Testis (tissue), 3 donors: Measurements from ENCODE around the gene REPIN1. TPM values are rescaled to one million over a fixed set of nuclear protein-coding genes. Genes with fewer than 3 reads are reported as not detected.

ENCODE experiments used
- DNase-seq: peaks from one replicate; pipeline ENCODE4 v3.0.0-alpha.2; 2019
- H3K27ac ChIP-seq, 2 donors: fragments of 200-600 bp; sonication (generic); one replicate each; pipeline ENCODE4 v1.5.1; 2019
- H3K27me3 ChIP-seq: fragments of 200-600 bp; sonication (generic); one replicate; pipeline ENCODE4 v1.5.1; 2019
- H3K36me3 ChIP-seq: fragments of 200-600 bp; sonication (generic); one replicate; pipeline ENCODE4 v1.5.1; 2017; ENCODE audit warnings: low read depth; ENCODE audit errors: missing control alignments
- H3K4me1 ChIP-seq: fragments of 200-600 bp; sonication (generic); one replicate; pipeline ENCODE4 v1.5.1; 2019
- H3K4me3 ChIP-seq, 2 donors: fragments of 200-600 bp; sonication (generic); one replicate each; pipeline ENCODE4 v1.5.1; 2017 to 2019
- H3K9me3 ChIP-seq: fragments of 200-600 bp; sonication (generic); one replicate; pipeline ENCODE4 v1.5.1; 2017
- CTCF ChIP-seq, 3 experiments: fragments of 450-650 bp in 2 of 3; fragments of 200-600 bp in 1 of 3; sonication (generic) in 1 of 3; IDR thresholded peaks; one replicate each; pipeline ENCODE4 v1.5.1; 2016 to 2019; ENCODE audit warnings: antibody characterized with exemption in 3 of 3, mild to moderate bottlenecking in 2 of 3, moderate library complexity in 1 of 3
- POLR2A ChIP-seq: fragments of 450-650 bp; IDR thresholded peaks from one replicate; pipeline ENCODE4 v1.6.1; 2017; ENCODE audit warnings: antibody characterized with exemption, mild to moderate bottlenecking, moderate library complexity
- WGBS, 2 donors: methylation state at CpG; one replicate each; pipeline ENCODE4 v1.1.5; 2018; 5-methylcytosine and 5-hydroxymethylcytosine counted together
- intact Hi-C: fragments of 100-400 bp; cut with DNase I; formaldehyde crosslinking; loops from one replicate; pipeline ENCODE4 v1.15.1; 2023; ENCODE audit warnings: low total_unique reads
- polyA plus RNA-seq: library from polyadenylated mRNA; stranded (reverse); fragments of 350-450 nt; fragmentation: Illumina TruSeq; extraction: RNeasy Lipid Tissue Mini Kit (QIAGEN cat#74804); gene quantifications from one replicate; pipeline ENCODE4 v1.2.3, GENCODE V29; 2014; ENCODE audit warnings: low read depth, low replicate concordance; ENCODE audit not compliant: insufficient read depth
- total RNA-seq, 2 donors: library from RNA; depleted of rRNA; stranded (reverse); fragments of >200 nt; gene quantifications; one replicate each; pipeline ENCODE4 v1.2.3, GENCODE V29; 2016

The REPIN1 gene
- total and polyA plus RNA-seq, 3 donors from 2014 or later = 45.4 to 73.9 (median 59.1) TPM

- Histone ChIP-seq H3K4me3 (no peak overlapping the region), H3K36me3 (no peaks in the 10 kb centered on the region), H3K4me1 (no peaks in the 10 kb centered on the region), H3K27me3 (no peaks in the 10 kb centered on the region), H3K27ac (no peak overlapping the region), H3K9me3 (no peaks in the 10 kb centered on the region)
- 63 to 74% methylated on average over 5 of the region's 5 CpGs for WGBS, 2 donors
- TF ChIP-seq CTCF (IDR thresholded peaks at IDR 0.05) (no peak), POLR2A (no peak)
- intact Hi-C loops = no loop called here
- DNase-seq = no peak
Observed at GRCh38 chr7:150360363-150361058, 8.1 kb upstream of the REPIN1 start.

GRCh38 chr7:150361402-150361801 is 7.2 kb upstream of the REPIN1 start:
- 57 to 65% methylated on average over 7 of the region's 7 CpGs for WGBS, 2 donors
- no peak overlapping the region for H3K4me3 ChIP-seq
- H3K4me1 ChIP-seq = no peaks in the 10 kb centered on the region
- no peaks in the 10 kb centered on the region for H3K9me3 ChIP-seq
- intact Hi-C loops = no loop called here
- TF ChIP-seq POLR2A (no peak), CTCF (IDR thresholded peaks at IDR 0.05) (no peak)
- no peak overlapping the region for H3K27ac ChIP-seq
- no peaks in the 10 kb centered on the region for H3K27me3 ChIP-seq
- no peaks in the 10 kb centered on the region for H3K36me3 ChIP-seq
- no peak for DNase-seq

DNA sequence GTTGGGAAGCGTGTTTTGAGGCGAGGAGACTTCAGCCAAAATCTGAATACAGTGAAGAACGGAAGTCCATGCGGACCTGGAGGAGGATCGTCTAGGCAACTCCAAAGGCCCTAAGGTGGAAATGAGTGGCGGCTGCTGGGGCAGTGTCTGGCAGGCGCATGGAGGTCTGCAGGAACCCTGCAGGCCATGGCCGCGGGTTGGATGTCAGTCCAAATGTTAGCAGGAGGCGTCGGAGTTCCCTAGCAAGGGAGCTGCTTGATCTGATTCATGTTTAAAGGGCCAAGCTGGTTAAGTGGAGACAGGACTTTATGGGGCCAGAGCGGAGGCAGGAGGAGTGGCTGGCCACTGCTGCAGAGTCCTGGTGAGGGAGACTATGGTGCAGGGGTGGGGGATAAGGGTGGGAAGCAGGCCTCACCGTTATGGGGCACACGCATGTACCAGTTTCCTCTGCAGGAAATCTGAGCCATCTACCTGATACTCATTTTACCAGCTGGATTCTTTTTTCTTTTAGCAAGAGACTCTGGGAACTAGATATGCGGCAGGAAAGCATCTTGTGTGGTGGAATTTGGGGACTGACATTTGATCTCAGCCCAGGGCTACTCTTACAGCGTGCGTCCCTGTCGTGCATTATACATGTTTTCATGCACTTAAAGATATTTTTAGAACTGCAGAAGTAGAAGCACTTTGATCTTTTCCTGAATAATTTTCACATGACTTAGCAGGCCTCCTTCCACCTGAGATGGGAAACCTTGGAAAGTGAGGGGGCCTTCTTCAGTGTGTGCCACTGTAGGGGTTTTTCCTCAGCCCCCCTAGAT is 6.6 kb upstream of the REPIN1 start:
- Histone ChIP-seq H3K9me3 (no peaks in the 10 kb centered on the region), H3K4me3 (no peak overlapping the region), H3K27ac (no peak overlapping the region), H3K36me3 (no peaks in the 10 kb centered on the region), H3K27me3 (no peaks in the 10 kb centered on the region), H3K4me1 (no peaks in the 10 kb centered on the region)
- TF ChIP-seq CTCF (IDR thresholded peaks at IDR 0.05) = no peak
- no peak for TF ChIP-seq POLR2A
- WGBS, 2 donors = 77 to 80% methylated on average over 18 of the region's 18 CpGs
- intact Hi-C loops = no loop called here
- no peak for DNase-seq

- Histone ChIP-seq H3K27ac (no peak overlapping the region), H3K4me1 (no peaks in the 10 kb centered on the region), H3K4me3 (no peak overlapping the region), H3K27me3 (no peaks in the 10 kb centered on the region), H3K9me3 (no peaks in the 10 kb centered on the region), H3K36me3 (no peaks in the 10 kb centered on the region)
- no peak for DNase-seq
- intact Hi-C loops = no loop called here
- WGBS, 2 donors = 91 to 93% methylated on average over 4 of the region's 4 CpGs
- no peak for TF ChIP-seq CTCF (IDR thresholded peaks at IDR 0.05)
- no peak for TF ChIP-seq POLR2A
Observed at GRCh38 chr7:150363370-150363769, 5.3 kb upstream of the REPIN1 start.
